Stimulated activated CD4-positive, alpha-beta T cell treated with anti-CD3 and anti-CD28 coated beads, Interleukin-15, amount 100 ng/mL, for 24 hours (primary cell): ENCODE measurements around the gene LNPEP.

Source experiments
- DNase-seq: peaks from one replicate; pipeline ENCODE4 v3.0.0-alpha.2; 2020

LNPEP gene

DNA sequence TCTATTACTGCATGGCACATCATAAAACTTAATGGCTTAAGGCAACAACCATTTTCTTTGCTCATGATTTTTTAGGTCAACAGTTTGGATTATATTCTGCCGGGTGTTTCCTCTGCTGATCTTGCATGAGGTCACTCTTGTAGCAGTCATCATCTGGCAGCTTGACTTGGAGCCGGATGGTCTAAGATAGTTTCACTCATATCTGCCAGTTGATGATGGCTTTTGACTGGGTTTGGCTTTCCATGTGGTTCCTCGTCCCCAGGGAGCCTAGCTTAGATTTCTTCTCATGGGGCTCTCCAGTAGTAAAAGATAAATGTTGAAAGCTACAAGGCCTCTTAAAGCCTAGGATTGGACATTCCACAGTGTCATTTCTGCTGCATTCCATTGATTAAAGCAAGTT lies 27.4 kb downstream of the LNPEP start:
- DNase-seq = peak; percentile 26

DNA sequence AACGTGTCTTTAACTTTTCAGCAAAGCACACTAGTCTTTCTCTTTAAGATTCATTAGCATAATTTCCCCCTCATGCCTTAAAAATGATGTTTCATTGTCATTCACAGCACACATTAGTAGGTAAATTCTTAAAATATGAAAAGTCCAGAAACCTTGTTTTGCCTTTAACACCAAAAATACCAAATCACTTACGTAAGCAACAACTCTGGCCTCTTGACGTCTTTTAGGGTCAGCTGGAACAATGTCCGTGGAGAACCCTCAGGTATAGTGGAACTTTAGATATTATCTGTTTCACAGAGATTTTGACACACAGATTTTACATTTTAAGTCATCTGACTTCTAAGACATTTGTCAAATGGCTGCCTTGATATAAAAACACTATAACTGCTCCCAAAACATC lies 30.9 kb downstream of the LNPEP start:
- no peak for DNase-seq

DNA sequence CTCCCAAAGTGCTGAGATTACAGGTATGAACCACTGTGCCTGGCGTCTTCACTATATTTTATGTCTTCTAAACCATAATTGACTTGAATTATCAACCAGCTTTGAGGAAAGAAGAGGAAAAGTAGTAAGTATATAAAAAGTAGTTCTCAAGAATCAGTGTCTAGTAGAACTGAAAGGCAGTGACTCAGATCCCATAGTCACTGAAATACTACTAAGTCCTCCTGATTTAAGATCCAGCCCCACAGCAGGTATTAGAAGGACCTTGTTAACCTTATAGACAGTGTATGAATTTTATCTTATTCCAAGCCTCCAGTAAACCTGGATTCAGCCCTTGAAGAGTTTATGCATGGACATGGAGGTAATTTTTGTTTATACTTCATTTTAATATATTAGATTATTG lies 31.5 kb downstream of the LNPEP start:
- no peak for DNase-seq

DNA sequence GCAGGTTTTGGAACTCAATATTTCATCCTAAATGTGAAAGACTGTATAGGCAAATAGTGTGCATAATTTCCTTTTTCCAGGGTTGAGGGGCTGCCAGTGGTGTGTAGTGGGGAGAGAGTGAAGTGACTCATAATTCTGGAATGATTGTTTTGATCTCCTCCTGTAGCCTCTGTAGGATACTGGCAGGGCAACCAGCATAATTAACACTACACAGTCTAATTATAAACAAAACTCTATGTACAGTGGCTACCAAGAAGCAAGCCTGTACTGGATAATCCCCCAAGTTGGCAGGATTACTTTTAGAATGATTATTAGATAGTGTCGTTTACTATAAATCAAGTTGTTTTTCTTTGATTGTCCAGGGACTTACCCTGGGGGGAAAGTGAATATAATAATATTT lies 32.2 kb downstream of the LNPEP start:
- DNase-seq = no peak

DNA sequence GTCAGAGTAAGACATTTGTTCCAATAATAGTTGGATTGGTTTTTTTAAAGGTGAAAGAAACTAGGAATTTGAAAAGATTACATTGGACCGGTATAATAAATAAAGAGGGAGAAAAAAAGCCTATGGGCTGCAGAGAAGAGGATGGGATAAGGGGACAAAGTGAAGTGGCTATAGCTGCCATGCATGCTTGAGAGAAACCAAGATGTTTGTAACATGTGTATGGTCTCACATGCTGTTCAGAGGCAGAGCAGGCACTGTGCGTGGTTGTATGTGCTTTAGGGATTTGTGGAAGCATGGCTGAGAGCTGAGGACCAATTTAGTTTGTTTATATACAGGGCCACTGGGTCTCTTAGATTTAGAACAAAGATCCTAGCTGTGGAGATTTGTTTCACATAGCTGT lies 32.7 kb downstream of the LNPEP start:
- no peak for DNase-seq

DNA sequence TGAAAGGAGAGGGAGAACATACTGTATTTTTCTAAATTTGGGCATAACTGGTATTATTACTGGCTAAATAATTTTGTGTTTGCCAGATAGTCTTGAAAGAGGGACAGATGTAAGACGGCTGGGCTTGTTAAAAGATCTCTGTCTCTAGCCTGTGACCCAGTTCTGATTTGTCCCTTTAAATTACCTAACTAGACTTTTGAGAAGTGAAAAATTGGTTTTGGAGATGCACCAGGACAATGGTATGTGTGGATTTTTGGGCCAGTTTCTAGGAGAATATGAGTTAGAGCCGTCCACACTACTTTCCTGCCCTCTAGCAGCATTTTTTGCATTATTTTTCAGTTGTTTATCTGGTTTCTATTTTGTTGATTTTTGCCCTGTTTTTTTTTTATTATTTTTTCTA lies 33.5 kb downstream of the LNPEP start:
- no peak for DNase-seq

DNA sequence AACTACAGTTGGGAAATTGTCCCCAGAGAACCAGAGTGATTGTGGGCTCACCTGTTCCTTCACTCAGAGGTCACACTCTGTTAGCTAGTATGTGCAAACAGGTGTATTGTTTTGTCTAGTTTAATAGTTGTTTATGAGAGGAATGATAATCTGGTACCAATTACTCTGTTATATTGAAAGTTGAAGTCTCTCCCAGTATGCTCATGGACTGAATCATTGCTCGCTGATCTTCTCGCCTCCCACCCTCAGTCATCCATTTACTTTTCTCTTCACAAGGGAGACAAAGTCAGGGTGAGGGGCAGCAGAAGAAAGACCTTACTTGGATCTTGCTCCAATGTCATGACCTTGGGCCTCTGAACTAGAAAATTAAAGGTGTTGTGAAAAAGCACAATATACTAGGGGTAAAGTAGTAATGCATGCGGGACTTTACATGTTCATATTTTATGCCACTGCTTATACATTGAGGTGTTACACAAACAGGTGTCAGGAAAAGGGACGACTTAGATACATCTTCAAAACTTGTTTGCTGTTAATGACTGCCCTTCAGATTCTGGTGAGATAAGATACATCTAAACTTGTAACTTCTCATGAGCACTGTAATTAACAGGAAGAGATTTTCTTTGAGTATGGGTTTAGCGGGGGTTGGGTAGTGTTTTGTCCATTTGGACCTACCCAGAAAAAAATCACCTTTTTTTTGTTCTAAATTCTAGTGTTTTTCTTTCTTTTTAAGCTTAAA lies 36.9 kb downstream of the LNPEP start:
- DNase-seq = no peak

DNA sequence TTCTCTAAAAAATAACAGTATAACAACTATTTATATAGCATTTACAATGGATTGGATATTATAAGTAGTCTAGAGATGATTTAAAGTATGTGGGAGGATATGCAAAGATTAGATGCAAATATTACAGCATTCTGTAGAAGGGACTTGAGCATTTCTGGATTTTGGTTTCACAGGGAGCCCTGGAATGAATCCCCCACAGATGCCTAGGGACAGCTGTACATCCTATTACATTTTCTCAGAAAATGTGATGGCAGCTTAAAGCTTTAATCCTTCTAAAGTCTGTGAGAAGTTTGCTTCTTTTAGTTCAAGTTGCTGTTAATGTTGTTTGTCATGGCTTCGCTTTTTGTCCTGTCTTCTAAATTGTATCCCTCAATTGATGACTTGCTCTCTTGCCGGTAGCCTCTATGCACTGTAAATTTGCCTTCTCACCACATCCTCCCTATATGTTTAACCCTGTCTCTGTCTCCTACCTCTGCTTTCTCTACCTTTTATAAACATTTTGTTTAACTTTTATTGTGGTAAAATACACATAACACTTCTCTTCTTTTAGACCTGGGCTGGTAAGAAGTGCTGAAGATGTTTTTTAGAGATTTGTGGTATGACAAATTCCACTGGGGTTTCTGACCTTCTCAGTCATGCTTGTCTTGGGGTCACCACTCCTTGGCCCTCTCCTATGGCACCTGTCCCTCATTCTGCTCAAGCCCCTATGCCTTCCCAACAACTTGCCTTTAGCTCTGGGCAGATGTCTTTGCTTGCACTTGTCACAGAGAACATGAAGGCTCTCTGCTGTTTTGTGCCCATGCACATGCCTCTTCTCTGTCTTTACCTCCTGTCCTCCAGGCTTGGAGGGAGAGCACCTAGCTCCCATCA lies 37.9 kb downstream of the LNPEP start:
- DNase-seq = no peak

DNA sequence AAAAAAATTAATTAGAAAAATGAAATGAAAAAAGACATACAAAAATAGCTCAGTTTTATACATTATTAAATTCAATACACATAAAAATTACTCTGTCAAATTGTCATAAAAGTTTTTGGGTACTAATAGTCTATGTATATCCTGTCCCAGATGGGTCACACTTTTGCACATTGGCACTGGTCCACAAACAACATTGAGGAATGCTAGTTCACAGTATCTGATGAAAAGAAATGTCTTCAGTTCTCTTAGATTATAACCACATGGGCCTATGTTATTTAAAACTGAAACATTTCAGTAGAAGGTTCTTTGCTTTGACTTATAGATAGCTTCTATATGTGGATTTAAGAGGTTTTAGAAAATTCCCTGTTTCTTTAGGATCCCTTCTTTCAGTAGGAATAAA lies 39.8 kb downstream of the LNPEP start:
- DNase-seq = no peak

DNA sequence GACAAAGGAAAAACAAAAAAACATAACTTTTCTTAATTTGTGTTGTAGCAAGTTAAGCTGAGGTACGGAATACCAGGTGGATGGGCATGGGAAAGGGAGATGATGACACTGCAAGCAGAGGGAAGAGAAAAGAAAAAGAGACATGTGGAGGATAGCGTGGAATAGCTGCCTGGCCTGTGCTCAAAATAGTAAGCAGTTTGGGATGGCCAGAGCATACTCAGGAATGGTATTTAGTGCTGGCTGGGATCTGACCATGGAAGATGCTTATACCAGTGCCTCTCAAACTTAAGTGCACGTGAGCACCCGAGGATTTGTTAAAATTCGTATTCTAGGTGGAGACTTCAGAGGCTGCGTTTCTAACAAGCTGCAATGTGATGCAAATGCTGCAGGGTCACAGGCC lies 41.3 kb downstream of the LNPEP start:
- DNase-seq = no peak

DNA sequence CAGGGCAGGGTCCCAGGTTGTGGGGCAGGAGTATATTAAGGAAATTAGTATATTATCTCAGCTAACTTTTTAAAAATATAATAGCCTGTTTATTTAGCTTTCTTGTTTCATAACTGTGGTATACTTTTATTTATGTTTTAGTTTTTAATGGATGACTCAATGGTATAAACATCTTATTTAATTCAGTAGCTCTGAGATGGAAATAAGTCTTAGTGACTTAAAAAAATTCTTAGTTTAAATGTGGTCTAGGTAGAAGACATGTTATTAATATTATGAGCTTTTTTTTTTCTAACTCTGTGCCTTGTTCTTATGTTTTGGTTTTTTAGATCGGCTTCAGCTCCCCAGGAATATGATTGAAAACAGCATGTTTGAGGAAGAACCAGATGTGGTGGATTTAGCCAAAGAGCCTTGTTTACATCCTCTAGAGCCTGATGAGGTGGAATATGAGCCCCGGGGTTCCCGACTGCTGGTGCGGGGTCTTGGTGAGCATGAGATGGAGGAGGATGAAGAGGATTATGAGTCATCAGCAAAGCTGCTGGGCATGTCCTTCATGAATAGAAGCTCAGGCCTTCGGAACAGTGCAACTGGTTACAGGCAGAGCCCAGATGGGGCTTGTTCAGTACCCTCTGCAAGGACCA lies 43.1 kb downstream of the LNPEP start:
- no peak for DNase-seq

DNA sequence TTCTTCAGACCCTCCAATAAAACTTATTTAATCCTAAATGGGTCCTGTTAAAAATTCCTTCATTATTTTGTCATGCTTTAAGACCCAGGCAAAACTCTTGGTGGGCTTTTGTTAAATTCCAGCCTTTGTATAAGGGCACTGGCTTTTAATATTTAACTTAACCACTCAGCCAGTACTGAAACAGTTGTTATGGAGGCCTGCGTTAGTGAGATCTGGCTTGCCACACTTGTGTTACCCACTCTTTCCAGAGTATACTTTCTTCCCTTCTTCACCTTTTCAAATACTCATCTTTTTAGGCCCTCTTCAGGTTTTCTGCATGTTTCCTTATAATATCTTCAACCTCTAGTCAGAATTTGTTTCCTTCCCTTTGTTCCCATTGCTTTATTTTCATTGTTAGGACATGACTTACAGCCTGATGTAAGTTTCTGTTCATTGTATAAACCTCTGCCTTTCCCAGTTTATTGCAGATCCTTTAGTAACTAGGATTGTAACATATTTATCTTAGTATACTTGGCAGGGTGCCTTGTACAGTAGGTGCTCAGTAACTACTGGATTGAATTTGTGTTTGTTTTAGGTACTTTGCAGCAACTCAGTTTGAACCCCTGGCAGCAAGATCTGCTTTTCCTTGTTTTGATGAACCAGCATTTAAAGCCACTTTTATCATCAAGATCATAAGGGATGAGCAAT lies 48.8 kb downstream of the LNPEP start:
- no peak for DNase-seq

DNA sequence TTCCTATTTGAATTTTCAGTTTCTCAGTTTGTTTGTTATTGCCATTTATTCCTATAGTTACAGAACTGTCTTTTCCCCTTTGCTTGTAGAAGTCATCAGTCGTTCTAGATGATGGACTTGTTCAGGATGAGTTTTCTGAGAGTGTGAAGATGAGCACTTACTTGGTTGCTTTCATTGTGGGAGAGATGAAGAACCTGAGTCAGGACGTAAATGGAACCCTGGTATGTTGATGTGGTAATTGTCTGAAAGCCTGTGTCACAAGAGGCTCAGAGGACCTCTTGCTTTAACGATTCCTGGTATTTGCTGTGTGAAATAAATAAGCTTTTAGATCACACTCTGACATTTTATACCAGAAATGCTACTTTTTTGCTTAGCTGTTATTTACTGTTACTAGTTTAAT lies 50.6 kb downstream of the LNPEP start:
- DNase-seq = no peak

DNA sequence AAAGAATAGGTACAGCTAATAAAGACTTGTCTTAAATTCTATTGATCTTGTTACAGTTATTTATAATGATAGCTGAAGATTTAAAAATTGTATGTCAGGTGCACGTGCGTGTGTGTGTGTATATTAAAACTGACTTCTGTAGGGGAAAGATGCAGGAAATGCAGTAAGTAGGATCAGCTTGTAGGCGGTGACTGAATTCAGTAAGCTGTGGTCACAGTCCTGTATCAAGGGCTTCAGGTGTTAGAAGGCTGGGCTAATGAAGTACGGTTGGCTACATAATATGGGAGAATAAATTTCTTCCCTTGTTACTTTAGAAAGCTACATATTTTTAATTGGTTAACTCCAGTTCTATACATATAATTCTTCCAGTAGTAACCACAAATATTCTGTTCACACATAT lies 54.2 kb downstream of the LNPEP start:
- no peak for DNase-seq

DNA sequence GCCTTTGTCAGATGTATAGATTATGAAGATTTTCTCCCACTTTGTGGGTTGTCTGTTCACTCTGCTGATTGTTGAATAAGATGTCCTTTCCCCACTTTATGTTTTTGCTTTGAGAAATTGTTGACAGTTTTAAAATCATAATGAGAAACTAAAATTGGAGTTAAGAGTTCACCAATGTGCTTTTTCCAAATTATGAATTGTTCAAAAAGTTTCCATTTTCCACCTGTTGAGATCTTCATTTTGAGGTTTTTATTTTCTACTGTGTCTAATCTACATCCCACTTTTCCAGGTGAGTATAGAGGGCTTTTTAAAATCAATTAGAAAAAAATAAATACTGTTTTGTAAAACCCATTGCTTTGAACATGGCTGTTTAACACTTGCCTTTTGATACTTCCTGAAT lies 55.8 kb downstream of the LNPEP start:
- DNase-seq = no peak

DNA sequence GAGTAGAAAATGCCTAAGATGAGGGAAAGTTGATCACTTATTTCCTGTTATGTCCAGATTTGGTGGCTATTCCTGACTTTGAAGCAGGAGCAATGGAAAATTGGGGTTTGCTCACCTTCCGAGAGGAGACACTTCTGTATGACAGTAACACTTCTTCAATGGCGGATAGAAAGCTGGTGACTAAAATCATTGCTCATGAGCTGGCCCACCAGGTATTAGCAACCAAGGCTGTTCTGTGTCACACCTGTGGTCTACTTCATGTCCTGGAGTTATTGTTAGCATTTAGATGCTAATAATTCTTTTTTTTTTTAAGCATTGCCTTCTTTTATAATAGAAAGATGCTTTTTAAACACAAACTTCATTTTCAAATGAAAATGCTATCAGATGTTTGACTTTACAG lies 57.9 kb downstream of the LNPEP start:
- no peak for DNase-seq

DNA sequence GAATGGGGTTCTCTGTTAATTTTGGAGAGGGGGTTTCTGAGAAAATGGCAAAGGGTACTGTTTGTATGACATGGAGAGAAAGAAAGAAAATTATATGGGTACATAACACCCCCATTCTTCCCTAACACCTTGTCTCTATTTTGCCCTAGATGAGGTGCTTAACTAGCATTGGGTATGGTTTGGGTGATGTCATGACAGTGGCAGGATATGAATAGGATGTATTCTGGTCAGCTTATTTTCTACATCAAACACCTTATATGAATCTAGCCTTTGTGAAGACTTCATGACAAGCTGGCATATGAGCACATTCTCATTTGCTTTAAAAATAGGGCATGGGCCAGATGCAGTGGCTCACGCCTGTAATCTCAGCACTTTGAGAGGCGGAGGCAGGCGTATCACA lies 58.6 kb downstream of the LNPEP start:
- DNase-seq = no peak

DNA sequence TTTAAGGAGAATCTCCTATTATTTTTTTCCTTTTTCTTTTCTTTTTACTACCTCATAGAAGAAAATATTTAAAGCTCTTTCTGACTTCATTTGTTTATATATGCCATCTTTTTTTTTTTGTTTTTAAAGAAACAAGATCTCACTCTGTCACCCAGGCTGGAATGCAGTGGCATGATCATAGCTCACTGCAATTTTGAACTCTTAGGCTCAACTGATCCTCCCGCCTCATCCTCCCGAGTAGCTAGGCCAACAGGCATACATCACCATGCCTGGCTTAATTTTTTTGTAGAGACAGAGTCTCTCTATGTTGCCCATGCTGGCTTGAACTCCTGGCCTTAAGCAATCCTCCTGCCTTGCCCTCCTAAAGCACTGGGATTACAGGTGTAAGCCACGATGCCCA lies 59.5 kb downstream of the LNPEP start:
- no peak for DNase-seq

DNA sequence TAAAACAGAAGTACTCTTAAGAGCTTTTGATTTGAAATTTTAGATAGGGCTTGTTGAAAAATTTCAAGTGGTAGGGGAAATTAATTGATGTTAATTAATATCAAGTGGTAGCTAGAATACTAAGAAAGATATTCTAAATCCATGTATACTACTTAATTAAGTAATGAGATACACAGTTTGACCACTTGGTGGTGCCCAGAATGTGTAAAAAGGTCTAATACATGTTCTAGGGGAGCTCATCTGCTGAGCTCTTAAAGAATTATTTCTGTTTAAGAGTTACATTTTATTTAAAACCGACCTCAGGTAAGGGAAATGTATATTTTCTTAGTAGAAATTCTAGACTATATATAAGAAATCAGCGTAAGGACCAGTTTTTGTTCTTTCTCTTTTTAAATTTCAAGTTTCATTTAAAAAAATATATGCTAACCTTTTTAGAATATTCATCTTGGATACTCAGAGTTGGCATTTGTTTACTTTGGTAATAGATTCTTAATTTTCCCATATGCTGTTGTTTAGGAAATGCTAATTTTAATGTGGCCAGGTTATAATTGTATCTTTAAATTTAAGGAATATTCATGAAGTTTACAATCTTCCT lies 61.5 kb downstream of the LNPEP start:
- DNase-seq = peak; percentile 23

DNA sequence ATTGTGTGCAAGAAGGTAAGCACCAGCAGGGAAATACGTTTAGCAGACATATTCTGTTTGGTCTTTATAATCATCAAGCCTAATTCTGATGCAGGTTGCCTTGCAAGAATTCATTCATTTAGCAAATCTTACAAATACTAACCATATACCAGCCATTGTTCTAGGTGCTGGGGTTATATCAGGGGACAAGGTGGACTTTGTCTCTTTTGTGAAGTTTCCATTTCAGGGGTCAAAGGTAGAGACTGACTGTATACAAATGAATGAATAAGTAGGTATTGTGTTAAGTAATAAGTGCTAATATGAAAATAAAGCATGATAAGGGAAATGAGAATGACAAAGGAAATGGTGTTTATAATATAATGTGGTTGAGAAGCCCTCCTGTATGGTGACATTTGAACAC lies 64.0 kb downstream of the LNPEP start:
- DNase-seq = no peak

DNA sequence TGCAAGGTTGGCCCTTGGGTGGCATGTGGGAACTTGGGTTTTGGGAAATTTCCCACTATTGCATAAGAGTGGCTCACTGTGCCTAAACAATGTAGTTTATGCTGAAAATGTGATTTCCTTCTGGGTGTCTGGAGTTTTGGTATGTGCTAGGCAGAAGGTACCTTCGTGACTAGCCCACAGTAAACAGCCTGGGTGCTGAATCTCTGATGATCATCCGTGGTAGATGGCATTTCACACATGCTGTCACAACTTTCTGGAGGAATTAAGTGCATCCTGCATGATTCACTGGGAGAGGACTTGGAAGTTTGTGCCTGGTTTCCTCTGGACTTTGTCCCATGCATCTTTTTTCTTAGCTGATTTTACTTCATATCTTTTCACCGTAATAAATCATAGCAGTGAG lies 64.5 kb downstream of the LNPEP start:
- DNase-seq = no peak

DNA sequence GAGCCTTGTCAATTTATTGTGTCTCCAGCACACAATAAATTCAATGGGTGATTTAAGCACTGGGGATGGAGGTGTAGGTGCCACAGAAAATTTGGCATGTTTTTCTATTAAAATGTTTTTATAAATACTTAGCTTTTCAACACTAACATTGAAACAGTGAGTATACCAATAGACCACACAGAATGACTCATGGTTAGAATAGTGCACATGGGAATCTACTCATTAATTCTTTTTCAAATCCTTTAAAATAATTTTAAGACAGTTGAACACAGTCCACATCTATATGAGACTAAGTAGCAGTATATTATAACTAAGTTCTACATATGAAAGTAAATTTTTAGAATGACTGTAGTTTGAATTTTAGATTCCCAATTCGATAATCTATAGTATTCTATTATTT lies 67.1 kb downstream of the LNPEP start:
- DNase-seq = no peak

DNA sequence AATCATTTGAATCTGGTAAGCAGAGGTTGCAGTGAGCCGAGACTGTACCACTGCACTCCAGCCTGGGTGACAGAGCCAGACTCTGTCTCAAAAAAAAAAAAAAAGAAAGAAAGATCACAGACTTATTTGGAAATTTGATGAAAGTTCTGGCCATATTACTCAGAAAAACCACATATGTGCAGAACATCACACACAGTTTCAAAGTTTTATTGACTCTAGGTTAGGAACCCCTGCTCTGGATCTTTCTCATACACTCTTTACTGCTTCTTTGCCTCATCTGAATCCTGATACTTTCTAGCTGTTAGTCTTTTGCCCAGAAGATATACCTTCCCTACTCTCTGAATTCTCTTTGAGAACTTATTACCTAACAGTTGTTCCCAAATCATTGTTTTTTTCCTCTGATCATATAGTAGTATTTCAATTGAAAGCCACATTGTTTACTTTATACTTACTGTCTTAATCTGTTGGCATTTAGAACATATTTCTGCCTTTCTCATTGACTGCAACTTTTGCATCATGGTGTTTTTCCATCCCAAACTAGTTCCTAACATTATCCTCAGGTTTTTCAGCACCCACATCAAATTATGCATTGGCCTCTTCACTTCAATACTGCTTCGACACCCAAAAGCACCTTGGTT lies 68.7 kb downstream of the LNPEP start:
- DNase-seq = peak; percentile 6
